Measurements from ENCODE around the gene CAMTA1.

- TF ChIP-seq CTCF (IDR thresholded peaks at IDR 0.05) (no peak), EZH2phosphoT487 (IDR thresholded peaks at IDR 0.05) (no peak), EZH2 (IDR thresholded peaks at IDR 0.05) (no peak)
Measured at GRCh38 chr1:7495962-7496361, 710.7 kb downstream of the CAMTA1 start.

Data from neural progenitor cell (in vitro differentiated cells).